HG03103 (cell line): Measurements from ENCODE around the gene VSX1.

Experiments used
- ATAC-seq: cut with Tn5 transposase; IDR thresholded peaks from one replicate; pipeline ENCODE4 v1.9.1; 2021; ENCODE audit warnings: low read depth; ENCODE audit not compliant: unreplicated experiment

The VSX1 gene

GRCh38 chr20:25054995-25055629 lies 26.8 kb downstream of the VSX1 start:
- ATAC-seq = no peak

- ATAC-seq = no peak
Observed at GRCh38 chr20:25054096-25054820, 27.7 kb downstream of the VSX1 start.

GRCh38 chr20:25053255-25054031 lies 28.5 kb downstream of the VSX1 start:
- no peak for ATAC-seq

DNA sequence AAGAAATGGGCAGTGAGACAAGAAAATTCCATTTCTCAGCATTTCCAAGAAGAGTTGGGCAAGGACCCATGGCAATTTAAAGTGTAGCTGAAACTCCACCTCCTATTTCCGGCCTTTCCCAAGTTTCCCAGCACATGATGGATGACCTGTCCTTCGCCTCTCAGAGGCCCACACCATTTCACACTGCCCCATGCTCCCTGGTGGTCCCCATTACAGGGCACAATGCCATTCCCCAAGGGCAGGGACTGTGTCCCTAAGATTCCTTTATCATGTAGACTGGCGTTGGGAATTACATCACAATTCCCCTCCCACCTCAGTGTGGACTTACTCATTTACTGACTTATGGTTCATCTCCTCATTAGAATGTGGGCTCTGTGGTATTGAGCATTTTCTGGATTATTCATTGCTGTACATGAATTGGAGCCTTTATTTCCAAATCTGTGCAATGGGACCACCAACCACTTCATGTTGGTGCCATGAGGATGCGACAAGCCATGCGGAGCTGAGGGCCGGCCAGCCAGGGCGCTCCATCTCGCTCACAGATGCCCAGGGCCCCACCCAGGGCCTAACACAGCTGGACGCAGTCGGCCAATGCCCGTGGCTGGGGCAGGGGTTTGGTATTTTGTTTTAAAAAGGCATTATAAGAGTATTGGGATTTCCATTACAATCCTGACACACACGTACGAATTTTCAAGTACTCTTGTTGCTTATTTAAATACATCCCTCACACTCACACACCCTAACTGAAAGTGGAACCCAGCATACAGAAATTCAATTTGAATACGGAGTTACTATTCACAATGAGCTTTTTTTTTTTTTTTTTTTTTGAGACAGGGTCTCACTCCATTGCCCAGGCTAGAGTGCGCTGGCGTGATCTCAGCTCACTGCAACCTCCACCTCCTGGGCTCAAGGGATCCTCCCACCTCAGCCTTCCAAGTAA lies 29.4 kb downstream of the VSX1 start:
- no peak for ATAC-seq

GRCh38 chr20:25051386-25052155 lies 30.4 kb downstream of the VSX1 start:
- no peak for ATAC-seq

DNA sequence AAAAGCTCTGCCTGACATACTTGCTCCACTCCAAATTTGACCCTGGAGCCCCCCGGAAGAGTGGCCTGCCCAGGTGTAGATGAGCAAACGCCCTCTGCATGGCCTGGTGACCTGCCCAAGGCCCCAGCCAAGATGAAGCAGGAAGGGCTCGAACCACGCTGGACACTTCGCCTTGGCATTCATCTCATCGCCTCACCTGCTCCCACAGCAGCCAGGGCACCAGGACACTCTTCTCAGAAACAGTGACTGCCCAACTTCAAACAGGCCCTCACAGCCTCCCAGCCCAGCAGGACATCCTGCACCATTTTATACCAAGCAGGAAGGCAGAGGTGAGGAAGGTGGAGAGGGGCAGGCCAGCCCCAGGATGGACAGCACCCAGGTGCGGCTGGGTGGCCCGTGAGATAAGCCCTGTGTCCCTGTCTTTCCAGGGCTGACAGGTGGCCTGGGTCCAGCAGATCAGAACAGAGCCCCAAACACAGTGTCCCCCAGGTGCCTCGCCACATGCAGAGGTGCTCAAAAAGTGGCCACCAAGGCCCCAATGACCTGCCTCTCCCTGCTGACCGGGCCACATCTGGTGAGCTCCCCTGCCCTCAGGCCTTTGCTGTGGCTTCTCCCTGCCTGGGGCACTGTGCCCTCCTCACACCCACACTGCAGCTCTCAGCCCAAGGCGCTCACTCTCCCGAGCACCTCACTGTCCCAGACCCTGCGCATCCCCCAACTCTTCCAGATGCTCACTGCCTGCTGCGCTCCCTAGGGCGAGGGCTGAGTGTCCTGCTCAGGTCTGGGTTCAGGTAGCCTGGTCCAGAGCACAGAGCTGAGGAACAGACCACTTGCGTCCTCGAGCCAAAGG lies 31.2 kb downstream of the VSX1 start:
- ATAC-seq = no peak

DNA sequence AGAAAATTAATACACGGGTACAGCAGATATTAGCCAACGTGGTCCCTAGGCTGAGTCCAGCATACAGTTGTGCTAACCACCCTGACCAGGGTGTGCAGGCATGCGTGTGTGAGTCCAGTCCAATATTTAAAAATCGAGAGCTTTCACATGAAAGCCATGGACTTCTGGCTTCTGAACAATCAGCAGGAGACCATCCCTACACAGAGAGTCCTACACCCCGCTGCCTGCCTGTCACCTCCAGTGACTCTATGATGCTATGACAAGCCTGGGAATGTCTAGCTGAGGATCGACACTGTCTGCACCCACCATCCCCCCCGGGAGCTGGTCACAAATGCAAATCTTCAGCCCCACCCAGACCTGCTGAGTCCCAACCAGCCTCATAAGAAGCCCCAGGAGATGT lies 31.9 kb downstream of the VSX1 start:
- no peak for ATAC-seq

DNA sequence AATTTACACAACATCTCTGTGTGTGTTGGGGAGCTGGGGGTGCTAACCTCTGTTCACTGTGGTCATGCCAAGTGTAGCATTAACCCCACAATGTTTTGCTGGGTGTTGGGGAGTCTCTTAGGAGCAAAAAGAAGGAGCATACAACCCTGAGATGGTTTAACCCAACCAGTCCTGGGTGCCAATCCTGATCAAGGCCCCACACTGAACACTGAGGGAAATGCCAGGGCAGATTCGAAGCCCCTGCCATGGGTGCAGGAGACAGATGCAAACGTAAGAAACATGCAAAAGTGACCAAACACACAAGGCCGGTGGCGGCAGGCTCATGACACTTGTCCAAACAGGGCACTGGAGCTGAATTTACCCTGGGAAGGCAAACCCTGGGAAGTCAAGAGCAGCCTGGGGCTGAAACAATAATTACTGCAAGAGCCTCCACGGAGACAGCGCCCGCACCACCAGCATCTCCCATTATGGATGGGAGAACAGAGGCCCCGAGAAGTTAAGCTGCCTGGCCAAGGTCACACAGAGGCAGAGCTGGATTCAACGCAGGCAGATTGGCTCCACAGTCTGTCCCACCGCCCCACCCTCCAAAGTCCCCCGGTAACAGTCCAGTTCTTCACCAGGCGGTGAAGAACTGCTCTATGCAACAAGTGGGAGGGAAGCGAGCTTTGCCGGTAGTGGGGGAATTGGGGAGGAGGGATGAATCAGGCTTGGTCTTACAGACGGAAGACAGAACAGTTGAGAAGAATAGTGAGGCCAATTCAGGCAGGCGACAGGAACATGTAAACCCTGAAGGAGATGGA lies 32.5 kb downstream of the VSX1 start:
- no peak for ATAC-seq

DNA sequence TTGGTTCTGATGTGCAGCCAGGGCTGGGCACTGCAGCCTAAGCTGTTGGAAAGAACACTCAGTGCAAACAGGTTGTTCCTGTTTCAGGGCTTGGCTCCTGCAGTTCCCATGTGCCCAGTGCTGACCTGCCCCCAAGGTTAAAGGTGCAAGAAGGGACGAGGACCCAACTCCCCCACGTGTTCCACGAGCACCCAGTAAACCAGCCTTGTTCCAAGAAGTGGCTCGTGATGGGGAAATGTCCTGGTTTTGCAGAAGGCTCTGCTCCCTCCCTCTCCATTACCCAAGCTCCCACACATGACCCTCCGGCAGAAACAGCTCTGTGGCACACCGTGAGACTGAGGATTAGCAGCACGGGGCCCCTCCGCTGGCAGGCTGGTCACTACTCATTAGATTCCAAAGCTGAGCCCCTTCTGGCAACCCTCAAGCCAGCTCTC lies 33.4 kb downstream of the VSX1 start:
- no peak for ATAC-seq

- no peak for ATAC-seq
Observed at GRCh38 chr20:25047766-25048165, 34.2 kb downstream of the VSX1 start.

- no peak for ATAC-seq
Observed at GRCh38 chr20:25046736-25047666, 34.9 kb downstream of the VSX1 start.

DNA sequence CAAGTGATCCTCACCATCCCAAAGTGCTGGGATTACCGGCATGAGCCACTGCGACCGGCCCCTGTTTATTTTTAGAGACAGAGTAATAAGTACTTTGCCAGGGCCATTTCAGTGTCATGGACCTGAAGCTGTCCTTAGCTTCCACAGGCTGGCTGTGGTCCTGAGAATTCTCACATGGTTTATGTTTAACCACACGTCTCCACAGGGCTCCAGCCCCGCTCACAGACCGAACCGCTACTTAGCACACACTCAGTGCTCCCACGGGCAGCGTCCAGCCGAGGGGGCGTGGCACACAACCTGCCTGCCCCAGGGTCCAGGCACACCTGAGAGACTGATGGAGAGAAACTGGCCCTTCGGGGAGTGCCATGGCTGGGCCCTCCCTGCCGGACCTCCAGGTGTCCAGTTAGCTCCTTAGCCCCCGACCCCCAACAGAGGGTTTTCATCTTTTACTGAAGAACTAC lies 35.7 kb downstream of the VSX1 start:
- no peak for ATAC-seq

GRCh38 chr20:25045343-25045712 lies 36.6 kb downstream of the VSX1 start:
- no peak for ATAC-seq

- ATAC-seq = no peak
Observed at GRCh38 chr20:25044660-25045342, 37.1 kb downstream of the VSX1 start.

DNA sequence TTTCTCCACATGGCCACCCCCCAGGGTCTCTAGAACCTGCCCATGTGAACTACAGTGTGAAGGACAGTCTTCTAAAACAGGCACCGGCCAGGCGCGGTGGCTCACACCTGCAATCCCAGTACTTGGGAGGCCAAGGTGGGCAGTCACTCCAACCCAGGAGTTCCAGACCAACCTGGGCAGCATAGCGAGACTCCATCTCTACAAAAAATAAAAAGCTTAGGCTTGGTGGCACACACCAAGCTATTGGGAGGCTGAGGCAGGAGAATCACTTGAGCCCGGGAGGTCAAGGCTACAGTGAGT lies 37.7 kb downstream of the VSX1 start:
- no peak for ATAC-seq

DNA sequence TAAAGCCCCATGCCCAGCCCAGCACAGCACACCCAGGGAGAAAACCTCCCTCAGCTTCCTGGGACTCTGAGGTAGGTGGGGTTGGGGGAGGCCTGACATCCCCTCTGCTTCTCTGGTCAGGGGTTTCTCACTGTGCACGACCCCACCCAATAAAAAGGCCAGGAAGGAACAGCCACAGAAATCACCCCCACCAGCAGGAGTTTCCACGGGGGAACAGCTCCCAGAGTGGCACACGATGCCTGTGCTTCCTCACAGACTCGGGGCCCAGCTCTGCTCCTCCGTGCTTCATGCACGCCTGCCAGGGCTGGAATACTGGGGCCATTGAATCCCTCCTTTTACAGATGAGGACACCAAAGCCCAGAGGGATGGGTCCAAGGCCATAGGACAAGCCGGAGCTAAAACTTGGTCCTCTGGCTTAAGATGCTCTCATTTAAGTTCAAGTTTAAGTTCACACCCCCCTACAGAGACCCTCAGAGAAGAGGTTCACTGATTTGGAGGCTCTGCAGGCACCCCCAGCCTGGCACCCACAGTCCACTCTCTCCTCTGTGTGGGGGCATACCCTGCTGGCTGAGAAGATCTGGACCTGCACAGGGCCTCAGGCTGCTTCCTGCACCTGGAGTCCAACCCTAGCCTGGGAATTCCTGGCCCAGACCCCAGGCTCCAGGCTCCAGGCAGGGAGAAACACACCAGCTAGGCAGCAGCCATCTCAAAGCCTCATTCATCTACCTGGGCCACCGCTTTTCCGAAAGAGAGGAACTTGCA lies 38.3 kb downstream of the VSX1 start:
- no peak for ATAC-seq
